Inflammatory macrophage treated with lipopolysaccharide for 4 hours (primary cell): ENCODE data around the gene ECE1.
"Not testable (repeated sequence)": the region's sequence is repeated elsewhere in the genome, so short reads cannot be mapped to it uniquely, and the experiment has no call there.

Source experiments
- DNase-seq: peaks from one replicate; pipeline ENCODE4 v3.0.0-alpha.2; 2020

The ECE1 gene

DNA sequence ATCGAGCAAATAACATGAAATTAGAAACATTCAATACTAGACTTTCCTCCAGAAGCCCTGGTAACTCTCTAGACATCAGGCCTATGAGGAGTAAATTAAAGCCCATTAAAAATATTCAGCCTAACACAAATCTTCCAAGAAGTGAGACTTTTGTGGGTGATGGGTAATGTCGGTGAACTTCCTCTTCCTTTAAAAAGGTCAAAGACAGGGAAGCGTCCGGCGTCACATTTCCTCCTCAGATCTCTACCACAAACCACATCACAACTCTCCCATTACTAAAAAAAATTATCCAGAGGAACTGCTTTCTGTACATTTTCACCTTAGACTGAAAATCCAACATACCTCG, 115.0 kb downstream of the ECE1 start:
- DNase-seq = peak; percentile 89

DNA sequence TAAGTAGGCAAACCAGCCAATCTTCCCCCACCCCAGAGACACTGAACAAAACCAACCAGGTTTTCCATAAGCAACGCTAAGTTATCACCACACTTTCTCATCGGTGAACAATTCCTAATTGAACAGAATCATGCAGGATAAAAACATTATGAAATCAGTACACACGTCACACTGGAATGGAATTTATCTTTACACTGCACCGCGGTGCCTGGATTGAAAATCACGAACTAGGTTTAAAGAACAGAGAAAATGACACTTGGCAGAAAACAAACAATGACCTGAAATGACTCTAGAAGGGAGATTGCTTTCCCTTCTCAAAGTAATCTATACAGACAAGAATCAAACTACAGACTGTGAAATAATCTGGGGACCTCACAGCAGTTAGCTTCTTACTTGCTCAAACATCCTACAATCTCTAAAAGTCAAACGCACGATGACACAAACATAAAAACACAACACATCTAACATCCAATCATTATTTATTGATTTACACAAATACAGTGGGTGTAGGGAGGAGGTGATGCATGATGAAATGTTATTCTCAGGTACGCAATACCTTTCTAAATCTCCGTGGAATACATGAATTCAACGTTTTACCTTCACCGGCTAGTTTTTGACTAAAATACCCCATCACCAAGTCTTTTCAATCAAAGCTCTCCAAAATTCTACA, 115.5 kb downstream of the ECE1 start:
- DNase-seq = no peak

DNA sequence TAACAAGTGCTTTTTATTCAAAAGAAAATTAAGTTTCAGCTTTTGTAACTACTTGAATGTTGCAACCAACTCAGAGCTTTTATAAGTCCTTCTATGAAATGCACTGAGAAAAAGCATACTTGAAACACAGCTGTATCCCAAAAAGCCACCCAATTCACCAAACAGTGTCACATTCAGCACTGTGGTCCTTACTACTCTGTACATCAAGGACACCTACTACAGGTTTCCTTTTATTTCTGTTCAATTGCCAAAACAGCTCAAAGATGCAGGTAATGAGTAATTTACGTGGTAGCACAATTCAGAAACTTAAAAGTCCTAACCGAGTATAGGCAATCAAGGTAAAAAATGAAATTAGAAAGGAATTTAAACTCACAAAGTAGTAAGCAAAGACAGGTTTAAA, 116.0 kb downstream of the ECE1 start:
- no peak for DNase-seq

DNA sequence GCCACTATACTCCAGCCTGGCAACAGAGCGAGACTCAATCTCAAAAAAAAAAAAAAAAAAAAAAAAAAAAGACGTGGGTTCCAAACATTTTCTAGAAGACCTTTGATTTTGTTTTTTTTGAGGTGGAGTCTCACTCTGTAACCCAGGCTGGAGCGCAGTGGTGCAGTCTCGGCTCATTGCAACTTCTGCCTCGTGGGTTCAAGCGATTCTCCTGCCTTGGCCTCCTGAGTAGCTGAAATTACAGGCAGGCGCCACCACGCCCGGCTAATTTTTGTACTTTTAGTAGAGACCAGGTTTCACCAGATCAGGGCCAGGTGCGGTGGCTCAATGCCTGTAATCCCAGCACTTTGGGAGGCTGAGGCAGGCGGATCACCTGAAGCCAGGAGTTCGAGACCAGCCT, 117.2 kb downstream of the ECE1 start:
- DNase-seq = not testable (repeated sequence)

DNA sequence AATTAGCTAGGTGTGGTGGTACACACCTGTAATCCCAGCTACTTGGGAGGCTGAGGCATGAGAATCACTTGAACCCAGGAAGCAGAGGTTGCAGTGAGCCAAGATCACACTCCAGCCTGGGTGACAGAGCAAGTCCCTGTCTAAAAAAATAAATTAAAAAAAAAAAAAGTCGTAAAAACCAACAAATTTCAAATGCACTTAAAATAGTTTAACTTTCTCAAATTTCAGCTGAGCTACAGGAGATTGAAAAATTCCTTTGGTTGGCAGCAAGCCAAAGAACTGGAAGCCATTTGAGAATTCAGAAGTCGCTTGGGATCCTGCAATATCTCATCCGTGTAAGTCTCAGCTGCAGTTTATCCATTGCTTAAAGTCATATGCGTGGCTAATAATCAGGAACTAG, 119.4 kb downstream of the ECE1 start:
- not testable (repeated sequence) for DNase-seq

DNA sequence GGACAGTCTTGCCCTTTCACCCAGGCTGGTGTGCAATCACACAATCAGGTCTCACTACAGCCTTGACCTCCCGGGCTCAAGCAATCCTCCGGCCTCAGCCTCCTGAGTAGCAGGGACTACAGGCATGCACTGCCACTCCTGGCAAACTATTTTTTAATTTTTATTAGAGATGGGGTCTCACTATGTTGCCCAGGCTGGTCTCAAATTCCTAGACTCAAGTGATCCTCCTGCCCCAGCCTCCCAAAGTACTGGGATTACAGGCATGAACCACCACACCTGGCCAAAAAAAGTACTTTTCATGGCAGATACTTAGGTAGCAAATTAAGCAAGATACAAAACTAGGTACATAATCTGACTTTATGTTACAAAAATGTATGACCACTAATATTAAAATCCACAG, 121.8 kb downstream of the ECE1 start:
- no peak for DNase-seq
